ENCODE data around the gene SYTL1.
"Not testable (repeated sequence)": the region's sequence is repeated elsewhere in the genome, so short reads cannot be mapped to it uniquely, and the experiment has no call there.

SYTL1 gene

DNA sequence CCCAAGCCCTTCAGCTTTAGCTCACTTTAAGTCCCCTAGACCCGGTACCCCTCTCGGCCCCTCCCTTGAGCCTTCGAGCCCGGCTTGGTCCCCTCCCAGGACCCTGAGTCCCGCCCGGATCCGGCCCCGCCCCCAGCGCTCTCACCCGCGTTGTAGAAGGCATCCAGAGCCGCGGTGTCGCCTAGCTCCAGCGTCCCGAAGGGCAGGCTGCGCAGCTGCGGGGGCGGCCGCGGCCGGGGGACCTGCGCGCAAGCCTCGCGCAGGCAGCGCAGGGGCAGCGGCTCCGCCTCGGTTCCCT, 24.2 kb downstream of the SYTL1 start:
- peak; percentile 53 to 75 (median 57) for DNase-seq

DNA sequence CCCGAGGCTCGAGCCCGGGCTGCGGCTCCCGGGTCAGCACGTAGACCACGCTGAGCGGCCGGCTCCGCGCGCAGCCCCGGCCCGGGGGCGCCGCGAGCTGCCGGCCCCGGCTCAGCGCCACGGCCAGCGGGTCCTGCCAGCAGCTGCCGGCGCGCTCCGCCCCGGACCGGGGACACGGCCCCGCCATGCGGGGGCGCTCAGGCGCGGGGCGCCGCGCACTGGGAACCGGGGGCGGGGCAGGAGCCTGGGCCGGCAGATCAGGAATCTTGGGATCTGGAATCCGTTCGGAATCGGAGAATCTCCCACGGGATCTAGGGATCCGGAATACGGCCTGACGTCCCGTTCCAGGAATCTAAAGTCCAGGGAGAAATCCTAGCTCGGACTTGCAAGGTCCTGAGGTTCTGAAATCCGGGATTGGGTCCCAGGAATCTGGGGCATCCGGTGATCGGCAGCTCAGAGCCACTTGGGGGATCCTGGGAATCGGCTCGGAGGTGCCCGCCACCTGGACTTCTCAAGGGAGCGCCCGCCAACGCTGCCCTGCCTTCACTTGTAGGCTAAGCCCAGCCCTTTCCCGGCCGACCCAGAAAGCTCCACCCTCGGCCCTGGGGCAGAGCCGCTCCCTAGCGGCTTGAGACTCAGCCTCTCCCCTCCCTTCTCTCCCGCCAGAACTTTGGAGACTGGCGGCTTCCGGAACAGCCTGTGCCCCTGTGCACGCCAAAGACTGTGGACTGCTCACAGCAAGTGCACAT, 24.8 kb downstream of the SYTL1 start, which contains the start of gene MAP3K6:
Gene MAP3K6 (minus strand): TSS at position 551 of the 749 bp plus-strand sequence. CDS start 364 bp downstream, at position 187.
- peak in 2 of 5 donors; percentile 41 to 57 for DNase-seq

DNA sequence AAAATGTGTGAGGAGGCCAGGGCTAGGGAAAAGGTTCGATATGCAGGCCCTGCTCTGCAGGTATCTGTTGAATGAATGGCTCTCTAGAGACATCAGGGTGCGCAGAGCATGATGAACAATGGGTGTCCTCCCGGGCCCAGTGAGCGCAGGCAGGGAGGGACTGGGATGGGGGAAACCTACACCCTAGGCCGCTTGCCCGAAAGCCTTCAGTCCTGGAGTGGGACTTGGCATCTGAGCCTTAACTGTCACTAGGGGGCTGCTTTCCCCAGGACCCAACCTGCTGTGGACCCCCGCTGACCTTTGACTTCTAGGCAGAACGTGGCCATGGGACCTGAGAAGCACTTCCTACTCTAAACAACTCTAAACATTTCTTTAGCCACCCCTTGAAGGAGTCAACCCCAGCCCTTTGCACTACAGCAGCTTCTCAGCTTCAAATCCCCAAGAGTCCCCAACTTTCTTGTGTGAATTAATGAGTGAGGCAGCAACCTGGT, 25.4 kb downstream of the SYTL1 start:
- DNase-seq = no peak

DNA sequence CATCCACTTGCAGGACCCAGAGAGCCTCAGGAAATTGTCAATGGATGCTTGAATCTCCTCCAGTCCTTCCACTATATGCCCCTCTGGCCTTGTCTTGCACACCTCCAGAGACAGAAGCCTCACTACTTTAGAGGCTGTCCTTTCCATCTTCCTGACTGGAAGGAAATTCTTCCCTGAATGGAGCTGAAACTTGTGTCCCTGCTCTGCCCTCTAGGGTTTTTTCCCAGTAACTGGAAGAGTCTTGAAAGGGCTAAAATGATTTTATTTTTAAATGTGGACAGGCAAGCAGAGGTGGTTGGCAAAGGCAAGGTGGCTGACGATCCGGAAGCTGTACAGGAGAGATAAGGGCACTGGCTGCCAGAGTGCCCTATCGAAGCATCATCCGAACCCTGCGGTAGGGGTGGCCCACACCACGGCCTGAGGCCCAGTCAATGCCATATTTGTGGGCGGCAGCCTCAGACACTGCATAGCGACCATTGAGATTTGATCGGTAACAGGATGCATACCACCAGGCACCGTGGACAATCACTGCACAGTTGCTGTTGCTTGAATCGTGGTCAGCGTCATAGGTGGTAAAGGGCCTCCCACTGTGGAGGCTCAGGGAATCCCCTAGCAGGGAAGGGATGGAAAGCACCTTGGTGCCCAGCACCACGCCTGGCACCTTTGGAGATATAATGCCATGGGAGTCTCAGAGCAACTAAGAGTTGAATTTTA, 27.2 kb downstream of the SYTL1 start:
- DNase-seq = no peak

DNA sequence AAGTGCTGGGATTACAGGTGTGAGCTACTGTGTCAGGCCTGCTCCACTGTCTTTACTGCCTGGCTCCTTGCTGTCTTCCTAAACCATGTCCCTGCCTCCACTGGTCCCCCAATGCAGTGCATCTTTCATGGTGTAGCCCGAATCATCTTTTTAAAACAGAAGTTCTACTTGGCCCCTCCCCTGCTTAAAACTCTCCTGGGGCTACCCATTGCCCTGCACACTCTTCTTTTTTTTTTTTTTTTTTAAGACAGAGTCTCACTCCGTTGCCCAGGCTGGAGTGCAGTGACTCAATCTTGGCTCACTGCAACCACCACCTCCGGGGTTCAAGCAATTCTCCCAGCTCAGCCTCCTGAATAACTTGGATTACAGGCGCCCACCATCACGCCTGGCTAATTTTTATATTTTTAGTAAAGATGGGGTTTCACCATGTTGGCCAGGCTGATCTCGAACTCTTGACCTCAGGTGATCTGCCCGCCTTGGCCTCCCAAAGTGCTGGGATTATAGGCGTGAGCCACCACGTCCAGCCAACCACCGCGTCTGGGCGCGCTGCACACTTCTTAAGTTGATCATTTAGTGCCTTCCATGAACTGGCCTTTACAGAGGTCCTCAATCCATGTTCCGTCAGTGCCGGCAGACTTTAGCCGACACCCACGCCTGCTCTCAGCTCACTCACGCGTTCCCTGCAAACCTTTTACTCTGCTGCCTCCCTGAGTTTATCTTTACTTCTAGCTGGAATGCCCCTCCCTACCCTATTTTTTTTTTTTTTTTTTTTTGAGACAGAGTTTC, 30.4 kb downstream of the SYTL1 start:
- no peak for DNase-seq

DNA sequence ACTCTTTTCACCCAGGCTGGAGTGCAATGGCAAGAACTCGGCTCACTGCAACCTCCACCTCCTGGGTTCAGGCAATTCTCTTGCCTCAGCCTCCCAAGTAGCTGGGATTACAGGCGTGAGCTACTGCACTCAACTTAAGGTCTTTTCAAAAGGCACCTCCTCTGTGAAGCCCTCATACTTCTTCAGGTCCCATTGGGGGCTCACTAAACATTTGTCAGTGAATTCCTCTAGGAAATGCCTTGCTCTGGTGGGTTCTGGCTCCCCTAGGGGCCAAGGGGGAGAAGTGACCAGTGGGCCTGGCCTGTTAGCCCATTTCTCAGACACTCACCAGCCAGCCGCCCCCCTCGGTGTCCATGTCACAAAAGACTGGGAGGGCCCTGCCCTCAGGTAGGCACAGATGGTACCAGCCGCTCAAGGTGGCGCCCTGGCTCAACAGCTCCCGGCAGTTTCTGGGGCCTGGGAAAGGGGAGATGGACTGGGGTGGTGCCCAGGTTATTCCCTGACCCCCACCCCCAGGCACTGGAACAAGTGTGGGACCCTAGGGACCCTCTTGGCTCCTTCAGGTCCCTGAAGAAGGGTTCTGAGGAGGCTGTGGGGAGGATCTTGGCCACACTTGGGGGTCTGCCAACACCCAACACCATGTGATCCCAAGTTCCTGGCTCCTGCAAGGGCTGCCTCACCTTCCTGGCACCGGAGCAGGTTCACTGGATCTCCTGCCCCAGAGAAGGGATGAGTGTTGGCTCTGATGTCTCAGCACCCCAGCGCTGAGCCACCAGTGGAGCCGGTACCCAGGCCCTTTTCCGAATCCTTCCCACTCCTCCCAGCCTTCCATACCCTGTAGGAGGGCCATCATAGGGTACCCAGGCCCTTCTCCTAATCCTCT, 31.2 kb downstream of the SYTL1 start:
- DNase-seq = no peak

DNA sequence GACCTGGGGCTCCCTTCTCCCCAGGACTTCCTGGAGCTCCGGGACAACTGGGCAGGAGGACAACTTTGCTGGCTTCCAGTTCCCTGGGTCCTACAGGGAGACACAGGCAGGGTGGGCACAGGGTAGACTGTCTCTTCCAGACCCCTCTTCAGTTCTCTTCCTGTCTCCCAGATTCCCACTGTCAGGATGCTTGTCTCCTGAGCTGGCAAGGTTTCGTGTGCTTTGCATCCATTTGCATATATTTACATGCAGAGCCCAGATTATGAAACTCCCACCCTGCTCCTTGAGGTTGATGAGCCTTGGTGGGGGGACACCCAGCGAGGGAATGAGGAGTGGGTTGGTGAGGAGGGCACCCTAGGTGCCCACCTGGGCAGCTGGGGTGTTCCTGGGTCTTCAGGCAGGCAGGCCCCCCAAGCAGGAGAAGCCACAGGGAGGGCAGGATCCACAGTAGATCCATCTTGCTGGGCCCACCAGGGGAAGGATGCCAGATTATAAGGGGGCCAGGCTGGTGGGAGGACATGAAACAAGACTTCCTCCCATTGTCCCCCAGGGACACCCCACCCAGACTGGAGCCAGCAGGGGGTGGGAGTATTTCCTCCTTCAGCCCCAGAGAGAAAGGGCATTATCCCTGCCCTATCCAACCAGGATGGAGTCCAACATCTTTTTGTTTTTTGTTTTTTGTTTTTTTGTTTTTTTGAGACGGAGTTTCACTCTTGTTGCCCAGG, 32.7 kb downstream of the SYTL1 start, which contains the start of gene FCN3:
Gene FCN3 (minus strand): TSS at position 463 of the 725 bp plus-strand sequence. CDS start 6 bp downstream, at position 457.
- no peak for DNase-seq

DNA sequence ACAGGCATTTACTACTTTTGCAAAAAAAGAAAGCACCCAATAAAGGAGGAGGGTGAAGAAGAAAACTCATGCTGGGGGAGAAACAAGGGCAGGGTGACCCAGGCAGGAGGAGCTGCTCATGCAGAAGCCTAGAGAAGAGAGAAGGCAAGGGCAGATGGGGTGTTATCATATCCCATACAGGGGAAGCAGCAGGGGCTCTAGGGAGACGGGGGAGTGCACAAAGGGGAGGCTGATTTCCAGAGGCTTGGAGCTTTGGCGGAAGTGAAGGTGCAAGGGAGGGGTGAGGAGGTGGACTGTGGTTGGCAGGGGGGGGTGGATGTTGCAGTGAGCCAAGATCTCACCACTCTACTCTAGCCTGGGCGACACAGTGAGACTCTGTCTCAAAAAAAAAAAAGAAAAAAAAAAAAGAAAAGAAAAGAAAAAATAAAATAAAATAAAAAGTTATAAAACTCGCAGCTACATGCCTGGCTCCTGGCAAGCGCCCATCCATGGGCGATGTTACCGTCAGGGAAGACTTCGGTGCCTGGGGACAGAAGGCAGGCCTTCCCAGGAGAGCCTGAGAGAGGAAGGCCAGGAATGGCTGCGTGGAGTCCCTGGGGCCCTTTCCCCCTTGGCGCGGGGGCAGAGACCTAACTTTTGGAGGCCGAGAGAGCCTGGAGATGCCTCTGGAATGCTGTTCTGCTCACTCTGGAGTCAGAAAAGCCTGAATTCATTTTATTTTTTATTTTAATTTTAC, 36.1 kb downstream of the SYTL1 start:
- DNase-seq = no peak

DNA sequence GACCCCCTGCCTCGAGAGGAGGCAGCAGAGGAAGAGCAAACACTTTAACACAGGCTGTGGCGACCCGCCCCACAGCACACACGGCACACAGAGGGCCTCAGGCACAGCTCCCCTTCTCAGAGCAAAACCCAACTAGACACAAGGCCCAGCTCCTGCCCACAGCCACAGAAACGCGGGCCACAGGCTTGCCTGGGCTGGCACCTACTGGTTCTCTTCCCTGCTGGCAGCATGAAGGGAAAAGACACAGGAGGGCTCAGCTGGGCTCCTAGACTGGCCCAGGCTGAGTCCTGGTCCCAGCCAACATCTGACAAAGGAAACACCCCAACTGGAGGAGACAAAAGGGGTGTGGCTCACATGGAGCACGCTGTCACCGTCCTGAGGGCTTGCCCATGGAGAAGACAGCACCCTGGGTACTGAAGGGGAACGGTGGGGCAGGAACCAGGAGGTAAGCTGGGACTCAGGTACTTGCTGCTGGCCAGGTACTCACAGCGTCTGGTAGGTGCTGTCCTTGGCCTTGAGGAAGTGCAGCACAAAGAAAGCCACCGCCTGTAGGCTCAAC, 37.8 kb downstream of the SYTL1 start:
- DNase-seq = no peak

DNA sequence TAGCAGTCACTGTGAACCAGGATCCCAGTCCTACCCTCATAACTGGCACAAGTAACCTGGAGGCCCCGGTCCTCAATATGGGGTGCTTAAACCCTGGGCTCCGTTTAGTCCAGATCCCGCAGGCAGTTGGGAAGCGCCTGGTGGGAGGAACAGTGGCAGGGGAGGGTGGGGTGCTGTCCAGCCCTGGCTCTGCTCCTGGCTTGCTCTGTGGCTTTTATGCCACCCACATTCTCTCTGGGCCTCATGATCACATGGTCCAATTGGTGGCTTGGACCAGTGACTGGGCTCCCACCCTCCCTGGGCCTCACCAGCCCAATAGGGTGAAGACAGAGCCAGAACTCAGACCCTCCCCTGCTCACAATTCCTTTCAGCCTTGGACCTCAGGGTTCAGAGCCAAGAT, 38.4 kb downstream of the SYTL1 start:
- DNase-seq = no peak

DNA sequence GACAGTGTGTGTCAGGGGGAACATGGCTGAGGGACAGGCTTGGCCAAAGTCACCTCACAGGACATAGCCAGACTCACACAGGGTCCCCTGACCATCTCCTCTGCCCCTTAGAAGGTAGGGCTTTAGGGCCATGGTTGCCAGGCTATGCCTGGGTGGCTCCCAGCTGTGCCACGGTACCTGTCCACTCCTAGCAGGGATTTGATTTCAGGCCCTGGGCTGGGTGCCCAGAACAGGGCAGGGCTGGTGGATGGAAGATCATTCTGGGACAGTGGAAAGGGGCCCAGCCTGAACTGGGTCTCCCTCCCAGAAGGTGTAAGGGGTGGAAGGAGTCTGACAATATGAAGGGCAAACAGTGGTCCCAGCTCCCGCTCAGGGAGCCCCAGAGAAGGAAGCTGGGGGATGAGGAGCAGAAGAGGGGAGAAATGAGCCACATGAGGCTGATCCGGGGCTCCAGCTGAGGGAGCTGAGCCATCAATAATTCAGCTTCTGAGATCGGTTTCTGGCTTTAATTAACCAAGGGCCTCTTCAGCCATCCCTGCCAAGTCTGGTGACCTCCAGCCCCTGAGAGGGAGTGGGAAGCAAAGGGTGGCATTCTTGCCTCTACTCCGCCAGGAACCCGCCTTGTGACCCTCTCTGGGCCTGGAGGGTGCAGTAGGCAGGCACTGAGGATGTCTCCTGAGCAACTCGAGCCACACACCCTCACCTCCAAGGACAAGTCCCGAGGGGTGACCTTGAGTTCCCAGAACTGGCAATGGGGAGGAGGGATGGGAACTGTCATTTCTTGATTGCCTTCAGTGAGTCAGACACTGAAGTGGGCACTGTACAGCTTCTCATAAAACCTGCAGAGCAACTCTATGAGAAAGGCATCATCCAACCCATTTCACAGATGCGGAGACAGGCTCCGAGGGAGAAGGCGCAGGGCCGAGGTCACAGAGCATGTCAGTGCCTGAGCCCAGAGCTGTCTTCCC, 39.2 kb downstream of the SYTL1 start:
- no peak for DNase-seq

DNA sequence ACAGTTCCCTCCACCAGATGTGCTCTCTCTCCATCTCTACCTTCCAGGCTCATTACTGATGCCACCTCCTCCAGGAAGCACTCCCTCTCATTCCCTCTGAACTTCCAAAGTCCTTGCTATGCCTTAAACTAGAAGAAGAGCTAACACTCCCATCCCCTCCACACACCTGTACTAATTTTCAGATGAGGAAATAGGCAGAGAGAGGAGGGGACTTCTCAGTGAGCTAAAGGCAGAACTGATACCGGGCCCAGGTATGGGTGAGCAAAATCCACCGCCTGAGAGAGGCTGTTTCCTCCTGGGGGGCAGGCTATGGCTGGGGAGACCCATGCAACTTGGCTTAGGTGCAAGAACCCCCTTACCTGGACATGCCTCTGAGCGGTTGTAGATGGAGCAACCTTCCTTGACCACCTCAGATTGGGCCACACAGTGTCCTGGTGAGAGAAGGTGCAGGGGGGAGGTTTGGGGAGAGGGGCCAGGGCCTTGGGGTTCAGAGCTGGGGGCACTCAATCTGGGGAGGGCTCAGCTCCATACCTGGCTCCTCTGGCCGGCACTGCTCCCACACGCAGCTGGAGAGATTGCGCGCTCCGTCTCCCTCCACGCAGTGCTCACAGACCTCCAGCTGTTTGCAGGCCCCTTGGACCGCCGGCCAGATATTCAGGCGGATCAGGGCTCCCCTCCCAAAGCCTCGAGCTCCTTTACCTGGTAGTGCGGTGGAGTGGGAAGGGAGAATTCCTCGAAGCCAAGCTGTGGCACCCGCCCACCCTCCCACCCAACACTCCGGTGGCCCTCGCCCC, 40.3 kb downstream of the SYTL1 start:
- no peak for DNase-seq

DNA sequence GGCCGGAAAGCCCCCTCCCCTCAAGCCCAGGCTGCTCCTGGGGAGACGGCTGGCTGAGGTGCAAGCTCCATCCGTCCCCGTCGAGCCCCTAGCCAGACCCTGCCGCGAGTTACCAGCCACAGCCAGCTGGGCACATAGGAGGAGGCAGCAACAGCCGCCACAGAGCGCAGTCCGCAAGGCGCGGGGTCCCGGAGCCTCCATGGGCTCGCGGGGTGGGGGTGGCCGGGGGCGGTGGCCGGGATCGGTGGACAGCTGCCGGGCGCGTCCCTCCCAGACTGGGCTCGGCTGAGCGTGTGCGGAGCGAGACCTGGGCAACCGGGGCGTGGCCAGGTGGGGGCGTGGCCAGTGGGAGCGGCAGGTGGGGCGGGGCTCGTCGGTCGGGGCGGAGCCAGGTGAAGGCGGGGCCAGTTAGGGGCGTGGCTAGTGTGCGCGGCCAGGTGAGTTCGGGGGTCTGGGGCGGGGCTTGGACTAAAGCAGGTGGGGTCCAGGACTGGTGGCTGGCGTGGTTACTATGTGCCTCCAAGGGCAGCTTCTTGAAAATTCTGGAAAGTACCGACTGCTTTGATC, 41.3 kb downstream of the SYTL1 start, which contains the start of gene CD164L2:
Gene CD164L2 (minus strand): TSS at position 295 of the 567 bp plus-strand sequence. CDS start 94 bp downstream, at position 201.
- peak in 3 of 5 donors; percentile 38 to 47 (median 41) for DNase-seq

DNA sequence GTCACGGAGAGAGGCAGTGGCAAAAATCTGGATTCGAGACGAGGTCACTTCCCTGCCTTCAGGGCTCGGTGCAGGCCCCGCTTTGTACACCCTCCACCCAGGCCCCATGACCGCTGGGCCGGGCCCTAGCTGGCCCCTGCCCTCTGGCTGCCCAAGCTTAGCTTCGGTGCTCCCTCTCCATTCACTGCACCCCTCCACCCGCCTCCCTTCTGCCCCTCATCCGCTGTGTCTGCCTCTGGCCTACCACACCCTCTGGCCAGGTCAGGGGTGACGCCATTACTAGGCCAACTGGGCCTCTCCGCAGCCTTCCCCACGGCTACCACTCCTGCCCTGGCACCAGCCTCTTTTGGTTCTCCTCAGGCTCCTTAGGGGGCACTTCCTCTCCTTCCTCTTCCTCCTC, 41.8 kb downstream of the SYTL1 start:
- no peak for DNase-seq

DNA sequence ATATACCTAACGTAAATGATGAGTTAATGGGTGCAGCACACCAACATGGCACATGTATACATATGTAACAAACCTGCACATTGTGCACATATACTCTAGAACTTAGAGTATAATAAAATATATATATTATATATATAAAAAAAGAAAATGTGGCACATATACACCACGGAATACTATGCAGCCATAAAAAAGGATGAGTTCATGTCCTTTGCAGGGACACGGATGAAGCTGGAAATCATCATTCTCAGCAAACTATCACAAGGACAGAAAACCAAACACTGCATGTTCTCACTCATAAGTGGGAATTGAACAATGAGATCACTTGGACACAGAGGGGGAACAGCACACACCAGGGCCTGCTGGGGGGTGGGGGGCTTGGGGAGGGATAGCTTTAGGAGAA, 43.0 kb downstream of the SYTL1 start:
- DNase-seq = not testable (repeated sequence)

DNA sequence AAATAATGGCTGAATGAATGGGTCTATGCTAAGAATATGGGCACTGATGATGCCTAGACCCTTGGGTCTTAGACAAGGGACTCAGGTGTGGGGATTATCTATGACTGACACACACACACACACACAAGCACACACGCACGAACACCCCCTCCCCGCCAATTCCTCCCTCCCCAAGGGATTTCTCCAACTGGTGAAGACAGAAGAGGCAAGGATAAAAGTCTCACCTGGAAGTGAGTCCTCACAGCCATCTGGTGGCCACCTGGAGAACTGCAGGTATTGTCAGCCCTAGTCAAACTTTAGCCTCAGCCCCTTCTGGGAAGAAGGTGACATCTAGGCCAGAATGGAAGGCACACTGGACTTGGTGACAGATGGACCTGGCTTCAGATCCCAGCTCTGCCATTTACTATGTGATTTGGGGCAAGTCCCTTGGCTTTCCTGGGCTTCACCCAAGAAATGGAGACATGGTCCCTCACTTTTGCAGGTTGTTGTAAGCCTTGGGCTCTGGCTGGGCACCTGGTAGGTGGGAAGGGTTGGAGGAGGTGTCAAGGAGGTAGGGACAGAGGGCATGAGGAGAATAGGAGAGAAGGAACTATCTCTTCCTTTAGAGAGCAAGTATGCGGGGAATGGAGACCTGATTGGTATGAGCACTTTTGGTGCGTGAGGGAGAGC, 46.6 kb downstream of the SYTL1 start:
- peak; percentile 48 to 76 (median 62) for DNase-seq

DNA sequence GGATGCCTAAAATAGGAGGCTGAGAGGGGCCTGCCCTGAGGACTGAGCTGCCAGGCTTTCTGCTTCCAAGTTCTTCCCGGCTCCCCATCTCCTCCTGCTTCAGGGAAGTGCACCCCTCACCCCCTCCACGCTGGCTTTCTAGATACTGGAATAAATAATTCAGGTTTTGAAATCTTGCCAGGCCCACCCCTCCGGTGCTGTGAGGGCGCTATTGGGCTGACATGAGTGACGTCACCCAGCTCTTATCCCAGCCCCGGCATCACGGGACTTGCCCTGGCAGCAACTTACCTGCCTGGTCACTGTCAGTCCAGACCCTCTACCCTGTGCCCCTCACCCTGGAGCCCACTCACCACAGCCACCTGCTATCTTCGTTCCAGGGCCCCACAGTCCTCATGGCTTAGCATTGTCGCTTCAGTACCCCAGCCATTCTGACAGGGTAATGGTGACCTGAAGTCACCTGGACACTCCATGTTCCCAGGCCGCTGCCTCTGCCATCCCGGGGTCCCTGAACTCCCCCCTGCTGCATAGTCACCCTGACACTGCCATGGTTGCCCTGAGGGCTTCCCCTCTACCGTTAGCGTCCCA, 49.8 kb downstream of the SYTL1 start:
- peak in 2 of 5 donors; percentile 11 to 21 for DNase-seq

Measured in T-helper 1 cell (primary cell).